Thoracic aorta endothelial cell (primary cell): ENCODE data around the gene RNF114. TPM values are rescaled to one million over a fixed set of nuclear protein-coding genes. Genes with fewer than 3 reads are reported as not detected.

Experiments used
- small RNA-seq: library from RNA; depleted of rRNA; stranded (forward); fragments of <200 nt; gene quantifications from one replicate; pipeline ENCODE3, GENCODE V24; 2012
- total RNA-seq: library from RNA; depleted of rRNA; stranded (reverse); fragments of >200 nt; gene quantifications from 2 replicates; pipeline ENCODE4 v1.2.3, GENCODE V29; 2012

RNF114 gene
- 75.1 and 96.7 TPM in 2 replicates for total RNA-seq

GRCh38 chr20:49936153-49937026, at the start of gene RNF114:
TSS of gene RNF114 (plus strand) at chr20:49936397. CDS start at chr20:49936413, 16 bp downstream.

GRCh38 chr20:49915380-49916145, 20.6 kb upstream of the RNF114 start, which contains the start of gene SPATA2:
TSS of gene SPATA2 (minus strand) at chr20:49915529. CDS start at chr20:49908490, 7,039 bp downstream.

GRCh38 chr20:49982346-49983122, 46.3 kb downstream of the RNF114 start, which contains the start of gene SNAI1:
TSS of gene SNAI1 (plus strand) at chr20:49982980. CDS start at chr20:49983060, 80 bp downstream.

Small RNA genes lying within 50 kb of the gene (small RNA-seq; reads per million reads assigned to genes)
- gene RF00017 (not detected), gene RF00019 (not detected), gene RNU6-147P (not detected)

Other genes with a start within 250 kb of the RNF114 start
- gene B4GALT5, start 222.5 kb upstream of the RNF114 start, total RNA-seq = 63.8 and 77.7 TPM in 2 replicates
- 6.9 and 9.5 TPM in 2 replicates for gene SLC9A8, start 123.6 kb upstream of the RNF114 start, total RNA-seq
- 2.8 and 3.6 TPM in 2 replicates for gene SPATA2, start 20.9 kb upstream of the RNF114 start, total RNA-seq
- 3.5 and 3.7 TPM in 2 replicates for gene SNAI1, start 46.6 kb downstream of the RNF114 start, total RNA-seq
- gene UBE2V1, start 176.8 kb downstream of the RNF114 start, total RNA-seq = 146 and 172 TPM in 2 replicates
- gene PEDS1, start 217.3 kb downstream of the RNF114 start, total RNA-seq = 35.5 and 50.8 TPM in 2 replicates